ENCODE data around the gene ELOA. TPM values are rescaled to one million over a fixed set of nuclear protein-coding genes. Genes with fewer than 3 reads are reported as not detected.

The ELOA gene
- total and polyA plus RNA-seq, 2 of the 13 experiments (the other 11 are each of a cell fraction or from before 2014, with no cell fraction given) = 14.2 to 28.5 TPM

- TF ChIP-seq CREB3 (CRISPR knock-in tag; IDR thresholded peaks at IDR 0.05) = no peak
- TF ChIP-seq AGO1 (IDR thresholded peaks at IDR 0.05; ENCODE audit: low read depth, low read length, poor library complexity, severe bottlenecking) = peak; percentile 85
- TF ChIP-seq ZSCAN31 (CRISPR knock-in tag; IDR thresholded peaks at IDR 0.05; ENCODE audit: low read depth) = peak; percentile 70
- TF ChIP-seq AGO2 (optimal IDR thresholded peaks at IDR 0.05; ENCODE audit: low read depth, low read length) = peak; percentile 90
- TF ChIP-seq ATRX (CRISPR knock-in tag; IDR thresholded peaks at IDR 0.05; ENCODE audit: borderline replicate concordance) = no peak
- TF ChIP-seq HOMEZ (CRISPR knock-in tag; IDR thresholded peaks at IDR 0.05; ENCODE audit: low read depth) = no peak
- peak; percentile 77; the same call in 1 of the 2 replicates for TF ChIP-seq ZNF772 (CRISPR knock-in tag; IDR thresholded peaks at IDR 0.05)
- TF ChIP-seq FOXA3 (CRISPR knock-in tag; IDR thresholded peaks at IDR 0.05) = peak; percentile 17; the same call in 1 of the 2 replicates
- no peak for TF ChIP-seq ZNF331 (CRISPR knock-in tag; IDR thresholded peaks at IDR 0.05)
- peak; percentile 25; the same call in 1 of the 2 replicates for TF ChIP-seq CHD2 (IDR thresholded peaks at IDR 0.05; ENCODE audit: low read depth, low read length)
- TF ChIP-seq ATF1 (CRISPR knock-in tag; IDR thresholded peaks at IDR 0.05) = no peak
- no peak for TF ChIP-seq MBD4 (IDR thresholded peaks at IDR 0.05; ENCODE audit: borderline replicate concordance, low read length)
- TF ChIP-seq SRY (CRISPR knock-in tag; IDR thresholded peaks at IDR 0.05) = no peak
- TF ChIP-seq SIN3A (IDR thresholded peaks at IDR 0.05; ENCODE audit: borderline replicate concordance, low read depth, low read length) = peak; percentile 89
- TF ChIP-seq ZNF350 (CRISPR knock-in tag; IDR thresholded peaks at IDR 0.05; ENCODE audit: borderline replicate concordance, low read depth) = 0 out of 2 replicates have a peak, but pooled peaks have one; percentile 20
- TF ChIP-seq POLR2AphosphoS5 (IDR thresholded peaks at IDR 0.05; ENCODE audit: low read depth, low read length) = peak; percentile 75
- peak; percentile 18; the same call in 1 of the 2 replicates for TF ChIP-seq MIXL1 (CRISPR knock-in tag; IDR thresholded peaks at IDR 0.05)
- peak; percentile 88 for TF ChIP-seq THAP11 (CRISPR knock-in tag; IDR thresholded peaks at IDR 0.05)
- no peak for TF ChIP-seq TRAFD1 (CRISPR knock-in tag; IDR thresholded peaks at IDR 0.05; ENCODE audit: borderline replicate concordance)
Observed at GRCh38 chr1:23790696-23791515, 47.6 kb downstream of the ELOA start, which contains the start of gene LYPLA2 (continued).
